ENCODE measurements around the gene CECR2. TPM values are rescaled to one million over a fixed set of nuclear protein-coding genes. Genes with fewer than 3 reads are reported as not detected.

Gene CECR2
- 0.05 and 0.17 TPM in 2 replicates for total RNA-seq

DNA sequence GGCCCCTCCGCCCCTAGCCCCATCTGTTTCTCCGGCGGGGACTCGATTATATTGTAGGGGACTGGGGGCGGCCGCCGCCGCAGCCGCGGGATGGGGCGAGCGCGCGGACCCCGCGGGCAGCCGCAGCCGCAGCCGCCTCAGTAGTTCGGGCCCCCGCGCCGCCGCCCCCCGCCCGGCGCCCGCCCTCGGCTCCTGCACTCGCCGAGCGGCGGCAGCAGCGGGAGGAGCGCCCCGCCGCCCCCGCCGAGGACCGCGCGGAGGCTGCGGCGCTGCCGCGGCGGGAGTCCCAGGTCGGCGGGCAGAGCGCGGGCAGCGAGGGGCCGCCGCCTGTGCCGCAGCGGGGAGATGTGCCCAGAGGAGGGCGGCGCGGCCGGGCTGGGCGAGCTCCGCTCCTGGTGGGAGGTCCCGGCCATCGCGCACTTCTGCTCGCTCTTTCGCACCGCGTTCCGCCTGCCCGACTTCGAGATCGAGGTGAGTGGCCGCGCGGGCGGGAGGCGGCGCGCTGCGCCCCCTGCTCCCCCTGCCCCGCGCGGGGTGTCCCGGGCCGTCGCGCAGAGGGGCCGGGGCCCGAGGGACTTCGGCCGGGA, at the start of gene CECR2:
Gene CECR2, plus strand, starts transcription at position 22 of the 587 bp plus-strand sequence. Its CDS starts 324 bp downstream, at position 346.
- DNase-seq: peak; percentile 49

DNA sequence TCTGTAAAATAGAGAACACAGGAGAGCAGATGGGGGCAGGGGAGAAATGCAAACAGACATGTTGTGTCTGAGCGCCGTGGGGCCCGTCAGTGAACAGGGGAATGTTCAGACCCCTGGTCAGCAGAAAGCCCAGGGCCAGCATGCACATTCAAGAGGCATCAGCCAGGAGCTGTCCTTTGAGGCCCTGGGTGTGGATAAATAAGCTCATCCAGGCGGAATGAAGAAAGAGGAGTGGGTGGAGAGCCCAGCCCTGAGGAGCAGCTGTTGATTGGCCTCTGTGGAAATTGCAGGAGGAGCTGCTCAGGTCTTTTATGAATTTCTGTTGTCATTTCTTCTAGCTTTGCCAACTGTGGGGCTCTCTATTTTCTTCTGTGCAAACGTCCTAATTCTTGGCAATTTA, 49.7 kb upstream of the CECR2 start:
- DNase-seq: no peak

DNA sequence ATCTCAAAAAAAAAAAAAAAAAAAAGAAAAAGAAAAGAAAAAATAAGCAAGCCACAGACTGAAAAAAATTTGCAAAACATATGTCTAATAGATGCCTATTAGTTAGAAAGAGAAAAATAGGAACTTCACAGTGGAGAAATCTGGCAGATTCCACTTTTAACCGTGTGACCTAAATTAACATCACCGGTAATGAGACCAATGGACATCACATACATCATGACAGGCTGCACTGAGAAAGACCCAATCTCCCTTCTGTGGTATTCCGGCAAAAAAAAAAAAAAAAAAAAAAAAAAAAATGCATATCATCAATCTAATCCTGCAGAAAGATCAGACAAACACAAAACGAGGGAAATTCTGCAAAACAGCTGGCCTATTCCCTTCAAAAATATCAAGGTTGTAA, 46.7 kb upstream of the CECR2 start:
- DNase-seq: no peak

DNA sequence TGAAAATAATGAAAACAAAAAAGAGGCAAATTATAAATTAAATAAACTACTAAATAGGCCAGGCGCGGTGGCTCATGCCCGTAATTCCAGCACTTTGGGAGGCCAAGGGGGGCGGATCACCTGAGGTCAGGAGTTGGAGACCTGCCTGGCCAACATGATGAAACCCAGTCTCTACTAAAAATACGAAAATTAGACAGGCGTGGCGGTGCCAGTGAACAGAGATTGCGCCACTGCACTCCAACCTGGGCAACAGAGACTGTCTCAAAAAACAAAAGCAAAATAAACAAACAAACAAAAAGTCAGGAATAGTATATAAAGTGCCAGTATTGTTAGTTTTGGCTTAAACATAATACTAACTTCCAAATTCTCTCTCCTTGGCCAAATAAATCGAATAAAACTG, 37.6 kb upstream of the CECR2 start:
- no peak for DNase-seq

DNA sequence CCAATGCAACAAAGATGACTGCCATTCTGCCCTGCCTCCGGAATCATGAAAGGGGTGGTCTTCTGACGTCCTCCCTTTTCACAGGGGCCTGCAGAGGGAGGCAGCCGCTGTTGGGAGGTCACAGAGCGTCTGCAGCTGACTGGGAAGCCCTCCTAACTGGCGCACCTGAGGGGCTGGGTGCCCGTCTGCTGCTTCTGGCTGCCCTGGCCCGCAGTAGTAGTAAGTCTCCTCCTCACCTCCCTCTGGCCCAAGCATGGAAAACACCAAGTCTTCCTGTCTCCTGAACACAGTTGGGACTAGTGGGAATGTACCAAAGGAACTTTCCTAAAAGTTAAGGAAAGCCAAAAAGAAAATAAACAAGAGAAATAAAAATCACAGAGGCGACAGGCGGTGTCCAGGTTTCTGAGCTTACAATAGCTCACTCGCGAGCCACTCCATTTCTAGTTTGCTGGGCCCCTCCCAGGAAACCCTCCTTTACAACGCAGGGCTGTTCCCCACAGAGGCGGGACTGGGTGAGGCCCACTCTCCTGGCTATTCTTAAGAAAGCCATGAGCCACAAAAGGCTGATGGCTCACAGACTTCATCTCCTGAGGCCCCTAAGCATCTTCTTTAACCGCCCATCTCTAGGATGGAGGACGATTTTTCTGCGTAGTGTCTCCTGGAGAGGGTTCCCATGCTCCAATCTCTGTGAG, 37.0 kb upstream of the CECR2 start:
- no peak for DNase-seq

DNA sequence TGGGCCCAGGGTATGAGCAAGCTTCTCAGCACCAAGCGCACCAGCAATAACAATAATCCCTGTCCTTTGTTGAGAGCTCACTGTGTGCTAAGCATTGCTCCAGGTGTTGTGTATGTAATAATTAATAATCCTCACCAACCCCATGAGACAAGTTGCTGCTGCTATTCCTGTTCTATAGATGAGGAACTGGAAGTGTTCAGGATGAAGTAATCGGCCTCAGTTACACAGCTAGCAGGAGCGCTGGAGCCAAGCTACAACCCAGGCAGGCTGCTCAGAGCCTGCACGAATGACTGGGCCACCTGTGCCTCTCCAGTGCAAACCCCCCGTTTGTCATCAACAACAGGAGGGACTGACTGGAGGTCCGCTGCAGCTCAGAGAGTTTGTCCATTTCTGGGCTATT, 35.2 kb upstream of the CECR2 start:
- no peak for DNase-seq

DNA sequence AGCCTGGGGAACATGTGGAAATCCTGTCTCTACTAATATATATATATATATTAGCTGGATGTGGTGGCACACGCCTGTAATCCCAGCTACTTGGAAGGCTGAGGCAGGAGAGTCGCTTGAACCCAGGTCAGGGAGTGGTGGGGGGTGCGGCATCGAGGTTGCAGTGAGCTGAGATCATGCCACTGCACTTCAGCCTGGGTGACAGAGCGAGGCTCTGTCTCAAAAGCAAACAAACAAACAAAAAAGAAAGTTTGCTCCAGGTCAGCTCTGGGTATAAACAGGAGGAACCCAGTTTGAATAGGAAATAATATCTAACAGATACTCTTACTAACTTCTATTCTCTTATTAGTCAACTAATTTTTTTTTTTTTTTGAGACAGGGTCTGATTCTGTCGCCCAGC, 34.3 kb upstream of the CECR2 start:
- no peak for DNase-seq

DNA sequence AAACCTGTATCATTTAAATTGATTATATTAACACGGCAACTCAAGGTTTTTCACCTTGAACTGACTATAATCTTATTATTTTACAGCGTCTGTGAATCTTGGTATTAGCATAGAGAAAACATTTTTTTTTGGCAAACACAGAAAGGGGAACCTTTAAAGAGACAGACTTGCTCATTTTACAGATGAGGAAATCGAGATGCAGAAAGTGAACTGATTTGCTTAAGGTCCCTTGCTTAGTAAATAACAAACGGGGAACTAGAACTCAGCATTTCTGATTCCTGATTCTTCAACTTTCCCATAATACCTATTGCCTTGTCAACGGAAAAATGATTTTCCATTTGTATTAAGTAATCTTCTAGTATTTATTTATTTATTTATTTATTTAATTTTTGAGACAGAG, 33.2 kb upstream of the CECR2 start:
- no peak for DNase-seq

DNA sequence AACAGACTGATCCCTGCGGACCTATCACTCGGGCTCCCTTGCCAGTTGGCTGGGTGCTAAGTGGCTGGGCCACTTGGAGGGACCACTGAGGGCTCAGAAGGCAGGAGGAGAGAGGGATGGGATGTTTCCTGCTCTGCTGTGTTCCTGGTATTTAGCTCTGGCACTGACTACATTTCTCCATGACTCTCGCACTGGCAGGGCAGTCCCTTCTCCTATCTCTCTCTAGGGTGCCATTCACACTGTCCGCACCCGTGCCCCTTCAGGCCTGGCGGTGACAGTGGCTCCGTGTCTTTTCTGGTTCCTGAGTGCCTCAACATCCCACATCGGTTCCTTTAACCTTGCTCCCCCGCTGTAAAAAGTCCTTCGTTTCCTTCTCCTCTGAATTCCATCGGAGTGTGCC, 31.6 kb upstream of the CECR2 start:
- DNase-seq: no peak

DNA sequence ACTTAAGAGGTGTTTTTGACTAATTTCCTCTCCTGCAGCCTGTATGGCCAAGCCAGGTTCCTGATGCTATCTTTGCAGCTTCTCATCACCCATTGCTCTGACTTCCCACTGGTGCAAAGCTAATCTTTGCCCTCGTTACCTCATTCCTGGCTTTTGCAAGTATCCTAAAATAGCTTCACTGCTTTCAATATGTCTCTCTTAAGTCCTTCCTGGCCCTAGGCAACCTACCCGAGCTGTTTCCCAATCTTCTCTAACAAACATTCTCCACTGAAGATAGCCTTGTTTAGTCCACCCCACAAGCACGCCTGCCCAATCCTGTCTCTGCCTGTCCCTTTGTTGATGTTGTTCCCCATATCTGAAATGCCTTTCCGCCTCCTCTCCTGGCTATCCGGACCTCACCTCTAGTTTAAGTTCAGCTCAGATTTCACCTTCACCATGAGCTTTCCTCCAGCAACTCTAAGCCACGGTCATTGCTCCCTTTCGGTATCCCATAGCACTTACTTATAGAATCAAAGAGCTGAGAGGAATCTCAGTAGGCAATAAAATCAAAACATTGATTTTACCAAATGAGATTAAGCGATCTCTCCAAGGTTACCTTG, 30.1 kb upstream of the CECR2 start:
- DNase-seq: no peak

DNA sequence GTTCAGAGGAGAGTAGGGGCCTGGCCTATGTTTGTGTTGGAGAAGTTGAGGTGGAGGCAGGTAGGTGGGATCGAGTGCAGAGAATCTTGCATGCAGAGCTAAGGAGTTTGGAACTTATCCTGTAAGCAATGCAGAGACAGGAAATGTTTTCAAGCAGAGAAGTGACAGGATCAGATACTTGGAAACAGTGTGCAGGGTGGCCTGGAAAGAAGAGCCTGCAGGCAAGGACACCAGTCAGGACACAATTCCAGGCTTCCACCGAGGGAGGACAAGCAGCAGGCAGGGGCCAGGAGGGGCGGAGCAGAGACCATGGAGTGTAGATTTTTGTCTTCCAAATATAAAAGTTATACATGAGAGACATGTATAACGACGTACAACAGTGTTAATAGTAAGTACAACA, 26.9 kb upstream of the CECR2 start:
- DNase-seq: no peak

DNA sequence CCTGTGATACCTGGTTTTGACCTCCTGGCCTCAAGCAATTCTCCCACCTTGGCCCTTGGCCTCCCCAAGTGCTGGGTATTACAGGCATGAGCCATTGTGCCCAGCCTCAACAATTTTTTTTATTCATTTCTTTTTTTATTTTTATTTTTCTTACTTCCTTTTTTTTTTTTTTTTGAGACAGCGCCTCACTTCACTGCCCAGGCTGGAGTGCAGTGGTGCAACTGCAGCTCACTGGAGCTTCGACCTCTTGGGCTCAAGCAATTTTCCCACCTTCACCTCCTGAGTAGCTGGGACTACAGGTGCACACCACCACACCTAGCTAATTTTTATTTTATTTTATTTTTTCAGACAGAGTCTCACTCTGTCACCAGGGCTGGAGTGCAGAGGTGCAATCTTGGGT, 25.5 kb upstream of the CECR2 start:
- DNase-seq: no peak

DNA sequence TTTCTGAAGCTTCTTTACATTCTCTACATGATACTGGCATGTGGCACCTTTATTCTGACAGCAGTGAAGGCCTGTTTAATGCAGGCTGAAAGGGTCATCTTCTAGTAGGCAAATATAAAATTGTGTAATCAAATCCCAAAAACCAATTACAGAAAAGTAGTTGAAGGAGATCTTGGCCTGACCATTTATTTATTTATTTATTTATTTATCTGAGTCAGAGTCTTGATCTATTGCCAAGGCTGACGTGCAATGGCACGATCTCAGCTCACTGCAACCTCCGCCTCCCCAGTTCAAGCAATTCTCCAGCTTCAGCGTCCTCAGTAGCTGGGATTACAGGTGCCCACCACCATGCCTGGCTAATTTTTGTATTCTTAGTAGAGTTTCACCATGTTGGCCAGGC, 22.7 kb upstream of the CECR2 start:
- no peak for DNase-seq

DNA sequence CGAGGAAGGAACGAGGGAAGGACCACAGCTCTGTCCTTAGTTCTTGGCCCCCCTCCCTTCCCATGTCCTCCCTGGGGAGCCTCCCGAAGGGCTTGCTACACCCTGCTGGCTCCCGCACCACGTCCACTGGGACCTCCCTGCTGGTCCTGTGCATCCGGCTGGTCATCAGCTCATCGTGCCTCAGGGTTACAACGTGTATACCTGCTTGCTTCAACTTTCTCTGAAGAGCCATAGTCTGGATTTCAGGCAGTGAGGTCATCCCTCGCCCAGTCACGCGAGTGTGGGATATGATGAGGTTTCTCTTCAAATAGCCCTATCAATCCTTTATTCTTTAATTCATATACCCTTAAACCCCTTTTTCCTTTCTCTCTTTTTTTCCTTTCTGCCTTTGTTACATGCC, 21.5 kb upstream of the CECR2 start:
- DNase-seq: no peak

DNA sequence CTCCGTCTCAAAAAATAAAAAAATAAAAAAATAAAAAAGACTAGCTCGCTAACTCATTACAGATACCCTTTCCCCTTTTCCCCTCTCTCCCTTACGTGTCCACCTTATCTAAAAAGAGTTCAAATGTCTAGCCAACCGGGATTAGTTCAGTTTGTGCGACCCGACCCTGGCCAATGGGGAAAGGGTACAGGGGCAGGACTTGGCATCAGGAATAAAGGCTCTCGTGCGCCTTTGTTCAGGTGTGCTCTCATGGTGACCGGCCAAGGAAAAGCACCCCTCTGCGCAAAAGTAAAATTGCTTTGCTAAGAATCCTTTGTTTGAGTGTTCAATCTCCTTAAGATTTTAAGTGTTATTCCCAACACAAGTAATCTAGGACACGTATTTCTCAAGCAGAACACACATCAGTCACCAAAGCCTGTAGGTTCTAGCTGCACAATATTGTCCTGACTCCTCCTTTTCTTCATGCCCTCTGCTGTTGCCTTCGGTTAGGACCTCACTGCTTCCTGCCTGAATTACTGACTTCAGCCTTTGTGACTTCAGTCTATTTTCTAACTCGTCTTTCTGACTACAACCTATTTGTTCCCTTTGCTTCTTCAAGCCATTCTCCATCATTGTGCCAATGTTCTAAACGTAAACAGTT, 20.7 kb upstream of the CECR2 start:
- DNase-seq: no peak

DNA sequence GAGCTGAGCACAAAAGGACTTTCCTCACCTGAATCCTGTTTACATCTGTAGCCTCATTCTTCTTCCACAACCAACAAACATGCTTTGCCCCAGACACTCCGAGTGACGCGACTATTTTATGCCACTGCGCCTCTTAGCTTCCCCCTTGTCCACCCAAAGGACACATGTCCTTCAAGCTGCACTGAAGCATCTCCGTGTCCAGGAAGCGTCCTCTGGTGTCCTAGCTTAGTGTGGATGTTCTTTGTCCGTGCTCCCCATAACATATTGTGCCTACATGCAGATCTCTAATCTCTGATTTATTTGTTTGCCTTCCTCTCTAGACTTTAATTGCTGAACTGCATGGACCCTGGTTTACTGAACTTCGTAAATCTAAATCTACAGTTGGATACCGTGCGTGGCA, 20.1 kb upstream of the CECR2 start:
- no peak for DNase-seq

DNA sequence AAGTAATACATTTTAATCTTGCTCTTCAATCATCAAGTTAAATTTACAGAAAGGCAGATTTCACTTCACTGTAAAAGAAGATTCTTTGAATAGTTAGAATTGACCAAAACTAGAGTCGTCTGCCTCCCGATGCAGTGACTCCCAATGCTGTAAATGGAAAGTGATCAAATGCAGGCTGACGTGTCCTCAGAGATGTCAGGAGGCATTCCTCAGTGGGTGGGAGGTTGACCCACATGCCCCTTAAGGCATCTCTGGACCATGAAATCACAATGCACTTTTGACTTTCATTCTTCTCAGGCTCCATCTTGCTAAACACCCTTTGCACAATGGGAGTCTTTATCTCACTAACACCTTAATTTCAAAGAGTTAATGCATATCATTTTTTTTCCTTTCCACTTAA, 19.0 kb upstream of the CECR2 start:
- no peak for DNase-seq

DNA sequence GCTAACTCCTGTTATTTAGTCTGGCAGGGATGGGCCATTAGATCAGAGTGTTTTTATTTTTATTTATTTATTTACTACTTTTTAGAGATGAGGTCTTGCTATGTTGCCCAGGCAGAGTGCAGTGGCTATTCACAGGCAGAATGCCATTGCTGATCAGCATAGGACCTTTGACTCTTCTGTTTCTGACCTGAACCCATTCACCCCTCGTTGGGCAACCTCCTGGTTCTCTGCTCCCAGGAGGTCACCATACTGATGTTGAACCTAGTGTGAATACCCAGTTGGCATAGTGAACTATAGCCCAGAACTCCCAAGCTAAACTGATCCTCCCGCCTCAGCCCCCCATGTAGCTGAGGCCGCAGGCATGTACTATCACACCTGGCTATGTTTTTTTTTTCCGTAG, 16.5 kb upstream of the CECR2 start:
- DNase-seq: no peak

DNA sequence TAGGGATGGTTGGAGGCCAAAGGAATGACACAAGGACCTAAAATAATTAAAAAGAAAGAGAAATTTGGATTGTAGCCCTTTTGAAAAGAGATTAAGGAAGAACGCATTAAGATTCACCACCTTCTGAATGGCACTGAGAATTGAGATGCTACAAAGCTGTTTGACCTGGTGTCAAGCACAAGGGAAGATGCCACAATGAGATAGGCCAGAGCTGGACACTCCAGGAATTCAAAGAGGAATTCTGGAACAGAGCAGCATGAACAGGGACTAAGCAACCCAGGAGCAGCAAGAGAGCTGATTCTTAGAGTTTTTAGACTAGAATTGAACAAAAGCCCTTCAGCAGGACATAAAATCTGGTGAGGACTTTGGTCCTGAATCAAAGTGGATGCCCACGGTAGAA, 11.6 kb upstream of the CECR2 start:
- no peak for DNase-seq

DNA sequence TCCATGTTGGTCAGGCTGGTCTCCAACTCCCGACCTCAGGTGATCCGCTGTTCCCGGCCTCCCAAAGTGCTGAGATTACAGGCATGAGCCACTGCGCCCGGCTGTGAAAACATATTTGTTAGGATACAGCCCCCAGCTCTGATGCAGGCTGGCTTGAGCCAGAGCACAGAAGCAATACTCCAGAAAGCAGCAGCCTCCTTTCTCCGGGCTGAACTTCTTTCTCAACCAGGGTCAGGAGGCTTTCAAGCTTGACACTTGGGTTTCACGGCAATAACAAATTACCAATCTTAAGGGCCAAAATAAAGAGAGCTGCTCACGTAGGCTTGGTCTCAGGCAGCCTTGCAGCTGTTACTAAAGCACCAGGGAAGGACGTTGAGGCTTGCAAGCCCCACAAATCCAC, 10.8 kb upstream of the CECR2 start:
- DNase-seq: no peak

DNA sequence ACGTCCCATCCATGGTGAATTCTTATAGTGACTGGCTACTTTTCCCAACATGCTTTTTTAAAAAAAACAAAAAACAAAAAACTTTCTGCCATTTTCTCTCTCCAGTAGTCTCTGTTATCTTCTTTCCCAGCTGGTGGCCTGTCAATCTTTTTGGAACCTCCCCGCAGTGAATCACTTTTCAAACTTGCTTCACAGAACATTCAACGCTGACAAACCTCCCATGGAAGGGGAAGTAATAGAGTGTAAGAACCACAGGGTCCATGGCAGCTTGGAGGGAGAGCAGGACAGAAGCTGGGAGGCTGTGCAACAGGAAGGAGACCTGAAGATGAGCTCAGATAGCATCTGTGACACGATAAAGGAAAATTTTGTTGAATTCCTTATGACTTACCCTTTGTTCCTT, 9.8 kb upstream of the CECR2 start:
- no peak for DNase-seq

DNA sequence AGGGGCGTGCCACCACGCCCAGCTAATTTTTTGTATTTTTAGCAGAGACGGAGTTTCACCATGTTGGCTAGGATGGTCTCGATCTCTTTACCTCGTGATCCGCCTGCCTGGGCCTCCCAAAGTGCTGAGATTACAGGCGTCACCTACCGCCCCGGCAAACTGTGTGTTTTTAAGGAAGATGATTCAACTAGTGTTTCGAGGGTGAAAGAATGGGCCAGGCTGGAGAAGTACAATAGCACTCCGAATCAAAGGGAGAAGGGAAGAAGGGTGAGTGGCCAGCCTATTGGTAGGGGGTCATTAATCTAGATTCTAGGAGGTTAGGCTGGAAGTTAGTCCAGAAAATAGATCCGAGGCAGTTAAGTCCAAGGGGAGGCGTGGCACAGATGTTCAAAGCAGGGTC, 2.9 kb upstream of the CECR2 start:
- no peak for DNase-seq

DNA sequence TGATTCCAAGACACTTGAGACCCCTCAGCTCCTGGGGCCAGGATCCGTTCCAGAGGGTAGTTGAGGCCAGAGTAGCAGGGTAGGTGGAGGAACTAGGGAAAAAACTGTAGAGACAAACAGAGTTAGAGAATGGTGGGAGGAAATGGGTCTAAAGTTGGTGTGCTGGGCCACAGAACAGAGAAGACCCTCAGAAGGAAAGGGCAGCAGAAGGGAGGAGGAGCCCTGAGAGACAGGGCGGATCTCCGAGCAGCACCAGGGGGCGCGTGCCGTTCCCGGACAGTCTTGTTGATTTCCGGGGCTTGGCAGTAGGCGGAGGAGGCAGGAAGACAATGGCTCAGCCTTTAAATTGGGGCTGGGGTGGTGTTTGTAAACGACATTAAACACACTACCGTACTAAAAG, 2.4 kb upstream of the CECR2 start:
- DNase-seq: peak; percentile 28

DNA sequence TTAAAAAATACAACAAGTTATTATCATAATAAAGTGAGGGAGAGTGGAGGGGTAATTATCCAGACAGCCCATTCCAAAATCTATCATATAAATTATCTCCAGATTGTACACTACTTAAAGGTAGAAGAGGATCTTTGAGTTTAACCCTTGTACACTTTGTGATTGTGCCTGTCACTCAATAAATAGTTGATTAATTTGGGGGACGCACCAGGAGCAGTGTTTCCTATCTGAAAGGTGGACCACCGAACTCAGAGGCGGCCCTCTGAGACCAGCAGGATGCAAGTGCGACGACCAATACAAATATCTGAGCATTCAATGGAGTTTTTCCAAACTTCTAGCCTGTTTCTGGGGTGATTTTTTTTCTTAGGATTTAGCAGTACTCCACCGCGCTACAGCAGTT, 1.1 kb upstream of the CECR2 start:
- no peak for DNase-seq

Measured in dermis blood vessel endothelial cell (primary cell).